HEK293 (cell line): ENCODE results near the gene MAPT.

Experiments
- CTCF ChIA-PET: fragments of 350-600 bp; formaldehyde crosslinking; extraction: SDS; loops from one replicate; lab custom pipeline; 2021; ENCODE audit warnings: antibody characterized with exemption; lab: Yijun Ruan, JAX
- POLR2A ChIA-PET: fragments of 300-600 bp; formaldehyde crosslinking; extraction: SDS; loops from one replicate; lab custom pipeline; 2020; ENCODE audit warnings: antibody characterized with exemption, inconsistent platforms; lab: Yijun Ruan, JAX
- H3K27ac ChIP-seq: fragments of 200-500 bp; sonication (Bioruptor generic); 2 replicates; pipeline ENCODE4 v1.5.1; 2014; ENCODE audit warnings: low read depth, low read length, control low read depth, inconsistent platforms; ENCODE audit errors: extremely low read depth
- H3K36me3 ChIP-seq, 2 experiments: fragments of 200-500 bp in 1 of 2; sonication (Bioruptor generic) in 1 of 2; 1 replicate in 1 of 2; 2 replicates in 1 of 2; pipeline ENCODE4 v1.5.1; 2014 to 2017; ENCODE audit warnings: inconsistent platforms in 2 of 2, low read length in 2 of 2; ENCODE audit not compliant: control insufficient read depth in 2 of 2, insufficient read depth in 1 of 2
- H3K4me1 ChIP-seq: fragments of 200-500 bp; sonication (Bioruptor generic); 2 replicates; pipeline ENCODE4 v1.5.1; 2014; ENCODE audit warnings: mild to moderate bottlenecking, low read length, inconsistent platforms; ENCODE audit not compliant: control insufficient read depth, insufficient read depth
- H3K4me3 ChIP-seq: 2 replicates; pipeline ENCODE4 v1.5.1; 2011; ENCODE audit warnings: low read depth, mild to moderate bottlenecking, control low read depth, low read length, moderate library complexity
- H3K9me3 ChIP-seq: fragments of 200-500 bp; sonication (Bioruptor generic); 2 replicates; pipeline ENCODE4 v1.5.1; 2014; ENCODE audit warnings: low read depth, low read length, inconsistent platforms; ENCODE audit not compliant: control insufficient read depth, insufficient read depth
- EGR2 ChIP-seq: fragments of 450-650 bp; formaldehyde crosslinking; IDR thresholded peaks from 2 replicates; pipeline ENCODE4 v1.5.1; 2016; ENCODE audit warnings: low read depth, missing biosample characterization, missing genetic modification characterization
- PRDM10 ChIP-seq: fragments of 450-650 bp; formaldehyde crosslinking; IDR thresholded peaks from 2 replicates; pipeline ENCODE4 v1.5.1; 2016; ENCODE audit warnings: missing biosample characterization, missing genetic modification characterization
- REPIN1 ChIP-seq: fragments of 450-650 bp; formaldehyde crosslinking; IDR thresholded peaks from 2 replicates; pipeline ENCODE4 v1.5.1; 2017; ENCODE audit warnings: missing biosample characterization, missing genetic modification characterization, low read depth
- SETDB1 ChIP-seq: IDR thresholded peaks from one replicate; pipeline ENCODE4 v1.6.1; 2017; ENCODE audit warnings: mild to moderate bottlenecking, low read length, moderate library complexity, mixed read lengths; ENCODE audit not compliant: insufficient read length
- SP7 ChIP-seq: fragments of 450-650 bp; formaldehyde crosslinking; IDR thresholded peaks from 2 replicates; pipeline ENCODE4 v1.5.1; 2016; ENCODE audit warnings: missing biosample characterization, missing genetic modification characterization
- ZNF169 ChIP-seq: fragments of 450-650 bp; formaldehyde crosslinking; IDR thresholded peaks from 2 replicates; pipeline ENCODE4 v1.5.1; 2016; ENCODE audit warnings: missing biosample characterization, missing genetic modification characterization
- ZNF324 ChIP-seq: fragments of 450-650 bp; formaldehyde crosslinking; IDR thresholded peaks from 2 replicates; pipeline ENCODE4 v1.5.1; 2016; ENCODE audit warnings: missing biosample characterization, missing genetic modification characterization
- ZNF426 ChIP-seq: fragments of 450-650 bp; formaldehyde crosslinking; IDR thresholded peaks from 2 replicates; pipeline ENCODE4 v1.5.1; 2017; ENCODE audit warnings: missing biosample characterization, missing genetic modification characterization, mild to moderate bottlenecking, inconsistent platforms, moderate library complexity
- ZNF561 ChIP-seq: fragments of 450-650 bp; IDR thresholded peaks from 2 replicates; pipeline ENCODE4 v1.5.1; 2018; ENCODE audit warnings: missing biosample characterization, missing genetic modification characterization, borderline replicate concordance
- ZNF654 ChIP-seq: fragments of 450-650 bp; formaldehyde crosslinking; IDR thresholded peaks from 2 replicates; pipeline ENCODE4 v1.5.1; 2016; ENCODE audit warnings: low read depth, missing biosample characterization, missing genetic modification characterization
- ZNF707 ChIP-seq: fragments of 450-650 bp; formaldehyde crosslinking; IDR thresholded peaks from 2 replicates; pipeline ENCODE4 v1.5.1; 2016; ENCODE audit warnings: missing biosample characterization, missing genetic modification characterization
- ZNF785 ChIP-seq: fragments of 450-650 bp; formaldehyde crosslinking; IDR thresholded peaks from 2 replicates; pipeline ENCODE4 v1.5.1; 2016; ENCODE audit warnings: missing biosample characterization, missing genetic modification characterization
- ZNF792 ChIP-seq: fragments of 450-650 bp; formaldehyde crosslinking; IDR thresholded peaks from 2 replicates; pipeline ENCODE4 v1.5.1; 2016; ENCODE audit warnings: missing biosample characterization, missing genetic modification characterization
- ZSCAN18 ChIP-seq: fragments of 450-650 bp; formaldehyde crosslinking; IDR thresholded peaks from 2 replicates; pipeline ENCODE4 v1.5.1; 2016; ENCODE audit warnings: missing biosample characterization, missing genetic modification characterization

MAPT gene

GRCh38 chr17:45986056-45986455 lies 91.7 kb downstream of the MAPT start:
- no peak overlapping the region for H3K4me3 ChIP-seq
- no peaks in the 10 kb centered on the region for H3K4me1 ChIP-seq
- H3K27ac ChIP-seq = no peak overlapping the region
- no peaks in the 10 kb centered on the region for H3K9me3 ChIP-seq
- POLR2A ChIA-PET = no interaction called here
- CTCF ChIA-PET = interaction anchor here (0.6 to 1.3 kb wide), 4 partner anchors 15 to 134 kb away, joined by 3 to 5 read pairs (median 3); no protein-coding TSS in a partner anchor
- no peaks in the 10 kb centered on the region for H3K36me3 ChIP-seq
- TF ChIP-seq ZNF792 (tag by site-specific recombination) (no peak), ZNF426 (no peak), PRDM10 (no peak), ZNF324 (tag by site-specific recombination) (no peak), ZNF169 (tag by site-specific recombination) (no peak), SP7 (tag by site-specific recombination) (no peak)

- Histone ChIP-seq H3K27ac (no peak overlapping the region), H3K9me3 (no peaks in the 10 kb centered on the region), H3K36me3 (no peaks in the 10 kb centered on the region), H3K4me3 (no peak overlapping the region), H3K4me1 (no peaks in the 10 kb centered on the region)
- TF ChIP-seq EGR2 (tag by site-specific recombination) = no peak
- CTCF ChIA-PET = interaction anchor here (1.8 kb wide), 1 partner anchor 15 kb away, joined by 8 read pairs; no protein-coding TSS in a partner anchor
- POLR2A ChIA-PET = no interaction called here
These were observed 93.4 kb downstream of the MAPT start for GRCh38 chr17:45987706-45988105.

GRCh38 chr17:45989759-45990158 lies 95.4 kb downstream of the MAPT start:
- CTCF ChIA-PET = interaction anchor here (0.6 to 1.3 kb wide), 3 partner anchors 8 to 277 kb away, joined by 3 to 4 read pairs (median 3); no protein-coding TSS in a partner anchor
- no peaks in the 10 kb centered on the region for H3K36me3 ChIP-seq
- peak; percentile 97 for TF ChIP-seq ZNF707 (tag by site-specific recombination)
- no peak for TF ChIP-seq SETDB1
- no peak for TF ChIP-seq REPIN1 (tag by site-specific recombination)
- no peak for TF ChIP-seq ZSCAN18 (tag by site-specific recombination)
- TF ChIP-seq ZNF654 (tag by site-specific recombination) = no peak
- no peak for TF ChIP-seq ZNF785 (tag by site-specific recombination)
- TF ChIP-seq ZNF561 (tag by site-specific recombination) = no peak
- H3K27ac ChIP-seq = no peak overlapping the region
- H3K4me3 ChIP-seq = no peak overlapping the region
- no peaks in the 10 kb centered on the region for H3K9me3 ChIP-seq
- H3K4me1 ChIP-seq = no peaks in the 10 kb centered on the region
- POLR2A ChIA-PET = no interaction called here
